GM21515 (cell line): ENCODE measurements around the gene TNFRSF12A.
A peak's percentile ranks its signal among the peaks of the same experiment; 100 is the strongest.

Experiments used
- ATAC-seq: cut with Tn5 transposase; IDR thresholded peaks from one replicate; pipeline ENCODE4 v1.9.1; 2021; ENCODE audit not compliant: unreplicated experiment

TNFRSF12A gene

GRCh38 chr16:2985893-2986355 is 34.2 kb upstream of the TNFRSF12A start:
- no peak for ATAC-seq

GRCh38 chr16:2986623-2987188 is 33.5 kb upstream of the TNFRSF12A start:
- no peak for ATAC-seq

GRCh38 chr16:2987286-2987685 is 32.9 kb upstream of the TNFRSF12A start:
- ATAC-seq: no peak

DNA sequence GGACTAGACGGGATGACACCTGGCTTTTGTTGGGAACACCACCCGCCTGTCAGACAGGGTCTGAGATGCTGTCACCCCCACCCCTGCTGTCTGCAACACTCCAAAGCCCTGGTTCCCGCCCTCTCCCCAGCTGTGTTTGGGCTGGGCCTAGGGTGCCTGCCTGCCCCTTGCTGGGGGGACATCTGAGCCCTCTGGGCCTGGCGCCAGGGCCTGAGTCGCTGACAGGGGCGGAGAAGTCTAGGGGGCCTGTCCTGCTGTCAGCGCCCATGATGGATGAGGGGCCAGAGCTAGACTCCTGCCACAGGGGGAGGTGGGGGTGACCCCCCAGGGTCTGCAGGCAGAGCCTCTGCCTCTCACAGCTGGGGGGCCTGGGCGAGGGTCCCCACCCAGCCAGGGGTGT is 32.3 kb upstream of the TNFRSF12A start:
- ATAC-seq: no peak

- ATAC-seq: no peak
Measured at GRCh38 chr16:2988590-2989099, 31.5 kb upstream of the TNFRSF12A start.

GRCh38 chr16:2990891-2991290 is 29.3 kb upstream of the TNFRSF12A start:
- ATAC-seq: no peak

- ATAC-seq: no peak
Measured at GRCh38 chr16:2991566-2992261, 28.5 kb upstream of the TNFRSF12A start.

DNA sequence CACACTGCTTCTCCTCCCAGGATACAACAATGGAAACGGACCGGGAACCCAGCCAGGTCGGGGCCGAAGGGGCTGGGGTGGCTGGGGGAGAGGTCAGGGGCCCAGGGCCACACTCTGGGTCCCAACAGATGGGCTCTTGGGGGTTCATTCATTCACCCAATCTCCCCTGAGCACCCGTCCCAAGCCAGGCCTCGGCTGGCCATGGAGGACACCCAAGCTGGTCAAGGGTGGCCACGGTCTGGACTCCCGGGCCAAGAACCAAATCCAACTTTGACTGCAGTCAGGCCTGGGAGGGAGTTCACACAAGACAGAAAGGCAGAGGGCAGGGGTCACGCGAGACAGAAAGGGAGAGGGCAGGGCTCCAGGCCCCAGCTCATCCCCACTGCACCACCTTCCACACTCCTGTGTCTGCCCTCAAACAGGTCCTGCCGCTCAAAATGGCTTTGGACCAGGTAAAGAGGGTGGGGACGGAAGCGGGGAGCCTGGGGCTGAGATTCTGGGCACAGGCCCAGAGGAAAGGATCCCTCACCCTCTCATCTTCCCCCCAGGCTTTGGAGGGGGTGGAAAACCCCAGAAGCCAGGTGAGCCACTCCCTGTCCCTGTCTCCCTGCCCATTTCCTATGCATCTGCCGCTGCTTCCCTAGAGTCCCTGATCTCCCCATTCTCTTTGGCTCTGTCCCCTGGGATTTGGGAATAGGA is 27.6 kb upstream of the TNFRSF12A start:
- ATAC-seq: no peak

DNA sequence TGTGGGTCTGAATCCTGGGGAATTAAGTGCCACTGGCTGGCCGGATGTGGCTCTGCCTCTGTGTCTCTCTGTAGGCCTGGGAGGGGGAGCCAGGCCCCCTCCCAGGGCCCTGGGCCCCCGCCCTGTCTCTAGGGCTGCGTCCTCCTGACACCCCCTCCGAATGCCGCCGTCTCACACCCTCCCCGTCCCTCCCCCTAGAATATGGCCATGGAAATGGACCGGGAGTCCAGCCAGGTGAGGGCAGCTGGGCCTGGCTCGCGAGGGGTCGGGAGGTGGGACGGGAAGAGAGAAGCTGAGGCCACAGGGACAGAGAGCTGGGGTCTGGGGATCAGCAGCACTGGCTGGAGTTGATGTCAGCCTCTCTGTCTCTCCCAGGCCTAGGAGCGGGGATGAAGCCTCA is 23.9 kb upstream of the TNFRSF12A start:
- ATAC-seq: no peak

DNA sequence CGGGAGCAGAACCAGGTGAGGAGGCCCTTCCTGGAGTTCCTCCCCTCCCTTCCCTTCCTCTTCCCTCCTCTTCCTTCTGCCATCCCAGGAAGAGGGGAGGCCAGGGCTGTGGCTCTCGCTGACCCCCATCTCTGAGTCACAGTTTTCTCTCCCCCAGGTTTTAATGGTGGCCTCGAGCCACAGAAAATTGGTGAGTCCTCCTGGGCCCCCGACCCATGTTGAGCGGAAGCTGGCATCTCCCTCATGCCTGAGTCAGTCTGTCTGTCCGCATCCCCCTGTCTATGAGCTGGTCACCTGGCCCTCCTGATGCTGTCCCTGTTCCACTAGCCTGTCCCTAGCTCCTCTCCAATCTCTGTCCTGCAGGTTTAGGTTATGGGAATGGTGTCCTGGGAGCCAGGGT is 20.2 kb upstream of the TNFRSF12A start:
- ATAC-seq: no peak

GRCh38 chr16:3000540-3000939 is 19.6 kb upstream of the TNFRSF12A start:
- ATAC-seq: no peak

- ATAC-seq: no peak
Measured at GRCh38 chr16:3001316-3001715, 18.9 kb upstream of the TNFRSF12A start.

- ATAC-seq: peak; percentile 92
Measured at GRCh38 chr16:3003582-3004270, 16.4 kb upstream of the TNFRSF12A start.

DNA sequence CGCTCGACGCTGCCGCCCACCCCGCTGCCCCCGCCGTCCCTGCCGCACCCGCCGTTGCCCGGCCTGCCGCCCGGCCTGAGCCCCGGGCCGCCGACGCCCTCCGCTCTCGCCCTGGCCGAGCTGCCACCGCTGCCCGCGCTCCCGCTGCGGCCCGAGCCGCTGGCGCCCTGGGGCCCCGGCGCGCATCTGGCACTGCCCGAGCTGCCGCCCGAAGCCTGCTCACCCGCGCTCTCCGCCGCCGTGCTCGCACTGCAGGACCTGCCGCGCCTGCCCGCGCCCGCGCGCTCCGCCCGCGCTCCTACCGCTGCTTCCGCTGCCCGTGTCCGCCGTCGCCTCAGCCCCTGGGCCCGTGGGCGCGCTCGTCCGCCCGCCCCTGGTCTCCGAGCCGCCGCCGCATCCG is 15.8 kb upstream of the TNFRSF12A start:
- peak; percentile 1 for ATAC-seq

- no peak for ATAC-seq
Measured at GRCh38 chr16:3004781-3005284, 15.3 kb upstream of the TNFRSF12A start.

DNA sequence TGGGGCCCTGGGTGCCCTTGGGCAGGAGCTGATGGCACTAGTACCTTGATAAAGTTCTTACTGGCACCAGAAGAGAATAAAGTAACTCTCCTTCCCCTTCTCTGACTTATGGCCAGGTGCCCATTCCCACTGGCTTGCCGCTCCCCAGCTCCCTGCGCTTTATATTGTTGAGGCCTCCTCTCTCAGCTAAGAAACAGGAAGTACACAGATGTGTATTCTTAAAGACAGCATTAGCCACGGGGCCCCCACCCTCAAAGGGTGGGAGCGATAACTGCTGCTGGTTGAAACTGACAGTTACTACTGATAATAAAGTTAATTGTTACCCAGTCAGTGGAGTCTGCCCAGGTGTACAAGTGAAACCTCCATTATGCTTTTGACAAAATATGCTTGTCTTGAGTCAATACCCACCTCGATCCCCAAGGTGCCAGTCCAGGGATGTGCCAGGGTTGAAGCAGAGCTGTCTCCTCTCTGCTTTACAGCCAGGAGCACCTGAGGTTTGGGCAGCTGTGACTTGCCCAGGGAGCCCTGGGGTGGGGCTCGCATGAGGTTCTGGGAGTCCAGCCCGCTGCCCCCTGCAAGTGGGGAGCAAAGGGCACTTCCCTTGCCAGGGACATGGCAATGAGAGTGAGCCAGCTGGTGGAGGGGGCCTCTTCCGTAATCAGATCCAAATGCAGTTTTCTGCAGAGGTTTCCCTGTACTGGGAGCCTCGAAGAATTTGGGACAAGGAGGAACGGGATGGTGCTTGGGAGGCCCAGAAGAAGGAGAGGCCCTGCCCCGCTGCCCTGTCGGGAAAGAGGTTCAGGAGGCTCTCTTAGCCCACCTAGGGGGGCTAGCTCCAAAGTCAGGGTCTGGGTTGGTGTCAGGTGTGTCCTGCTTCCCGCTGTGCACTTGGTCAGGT is 12.9 kb upstream of the TNFRSF12A start:
- ATAC-seq: no peak

- no peak for ATAC-seq
Measured at GRCh38 chr16:3007957-3008689, 12.0 kb upstream of the TNFRSF12A start.

DNA sequence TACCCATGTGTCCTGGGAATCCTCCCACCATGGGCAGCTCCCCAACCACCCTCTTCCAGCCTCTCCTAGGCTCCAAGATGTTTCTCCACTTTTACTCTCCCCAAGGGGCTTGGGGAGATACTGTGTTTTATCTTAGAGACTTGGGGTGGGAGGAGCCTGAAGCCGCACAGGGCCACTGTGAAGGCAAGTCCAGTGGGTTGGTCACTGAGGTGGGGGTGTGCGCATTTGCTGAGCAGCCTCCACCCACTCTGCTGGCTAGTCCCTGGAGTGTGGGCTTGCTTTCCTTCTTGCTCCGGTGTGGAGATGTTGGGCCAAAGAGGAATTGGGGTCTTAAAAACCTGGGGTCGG is 11.5 kb upstream of the TNFRSF12A start:
- ATAC-seq: no peak

- no peak for ATAC-seq
Measured at GRCh38 chr16:3009568-3010390, 10.4 kb upstream of the TNFRSF12A start.
